Middle frontal gyrus (tissue), 1 donor: ENCODE results near the gene SERP2.

Source experiments
- DNase-seq: peaks from one replicate; pipeline ENCODE4 v3.0.0-alpha.2; 2015; ENCODE audit warnings: low spot score; ENCODE audit errors: extremely low spot score

SERP2 gene

DNA sequence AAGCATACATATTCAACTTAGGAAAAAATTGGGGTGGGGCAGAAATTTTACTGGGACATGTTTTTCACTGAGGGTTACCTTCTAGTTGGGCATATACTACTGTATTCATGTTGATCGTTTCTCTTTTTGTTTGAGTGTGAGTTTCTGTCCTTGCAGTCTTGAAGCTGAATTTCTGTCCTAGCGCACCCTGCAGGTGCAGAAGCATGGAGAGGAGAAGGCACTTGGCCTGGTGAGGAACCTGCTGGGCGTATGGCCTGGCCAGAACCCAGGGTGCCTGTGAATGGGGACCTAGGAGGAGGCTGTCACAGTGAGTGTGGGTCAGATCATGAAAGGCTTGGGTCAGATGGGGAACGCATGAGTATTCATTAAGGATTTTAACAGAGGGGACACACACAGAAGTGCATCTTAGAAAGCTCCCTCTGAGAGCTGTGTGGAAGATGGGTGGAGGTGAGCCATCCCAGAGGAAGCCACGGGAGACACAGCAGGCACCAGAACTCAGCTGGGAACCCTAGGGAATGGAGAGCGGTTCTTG lies 36.8 kb downstream of the SERP2 start:
- DNase-seq = no peak

DNA sequence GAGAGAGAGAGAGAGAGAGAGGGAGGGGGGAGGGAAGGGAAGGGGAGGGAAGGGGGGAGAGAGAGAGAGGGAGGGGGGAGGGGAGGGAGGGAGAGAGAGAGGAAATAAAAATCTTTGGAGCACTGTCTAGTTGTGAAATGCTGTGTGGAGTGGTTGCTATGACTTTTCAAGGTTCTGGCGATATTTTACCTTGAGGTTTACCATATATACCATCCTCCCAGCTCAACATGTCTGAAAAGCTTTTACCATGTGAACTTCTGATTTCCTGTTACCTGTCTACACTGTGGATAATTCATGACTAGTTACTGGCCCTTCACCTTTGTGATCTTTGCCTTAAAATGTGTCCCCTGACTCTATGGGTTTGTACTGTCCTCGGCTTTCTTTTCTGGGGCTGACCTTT lies 38.2 kb downstream of the SERP2 start:
- no peak for DNase-seq

DNA sequence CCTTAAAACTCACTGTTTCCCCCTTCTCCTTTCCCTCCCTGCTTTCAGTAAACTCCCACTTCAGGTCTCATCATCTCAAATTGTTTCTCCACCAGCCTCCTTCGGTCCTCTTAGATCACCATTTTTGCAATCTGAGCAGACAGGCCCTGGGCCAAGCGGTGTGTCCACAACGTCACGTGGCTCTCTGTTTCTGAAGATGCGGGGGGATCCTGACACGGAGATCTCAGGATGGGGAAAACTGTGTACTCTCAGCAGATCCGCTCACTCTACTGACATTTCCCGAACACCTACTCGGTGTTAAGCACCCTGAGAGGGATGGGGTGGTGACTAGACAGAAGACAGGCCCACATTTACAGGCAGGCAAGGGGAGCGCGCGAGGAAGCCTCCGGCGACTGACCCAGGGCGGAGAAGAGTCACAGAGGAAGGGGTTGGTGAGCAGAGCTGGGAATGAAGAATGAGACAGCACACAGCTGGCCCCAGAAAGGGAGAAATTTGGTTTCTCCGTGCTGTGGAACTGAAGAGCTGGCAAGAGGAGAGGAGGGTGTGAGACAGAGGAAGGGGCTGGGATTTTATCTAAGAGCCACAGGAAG lies 38.8 kb downstream of the SERP2 start:
- no peak for DNase-seq

DNA sequence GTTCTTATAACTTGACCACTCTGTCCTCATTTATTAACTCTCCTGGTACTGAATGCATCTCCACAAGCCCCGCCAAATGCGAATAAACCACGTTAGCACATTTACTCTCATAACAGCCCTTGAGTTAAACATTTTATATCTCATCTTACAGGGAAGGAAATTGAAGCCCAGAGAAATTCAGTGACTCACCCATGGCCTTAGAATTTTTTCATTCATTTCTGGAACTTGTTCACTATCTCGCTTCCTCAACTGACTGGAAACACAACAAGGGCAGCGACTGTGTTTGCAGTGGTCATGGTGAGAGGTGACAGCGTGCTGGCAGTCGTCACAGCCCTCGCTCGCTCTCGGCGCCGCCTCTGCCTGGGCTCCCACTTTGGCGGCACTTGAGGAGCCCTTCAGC lies 39.5 kb downstream of the SERP2 start:
- DNase-seq = no peak

DNA sequence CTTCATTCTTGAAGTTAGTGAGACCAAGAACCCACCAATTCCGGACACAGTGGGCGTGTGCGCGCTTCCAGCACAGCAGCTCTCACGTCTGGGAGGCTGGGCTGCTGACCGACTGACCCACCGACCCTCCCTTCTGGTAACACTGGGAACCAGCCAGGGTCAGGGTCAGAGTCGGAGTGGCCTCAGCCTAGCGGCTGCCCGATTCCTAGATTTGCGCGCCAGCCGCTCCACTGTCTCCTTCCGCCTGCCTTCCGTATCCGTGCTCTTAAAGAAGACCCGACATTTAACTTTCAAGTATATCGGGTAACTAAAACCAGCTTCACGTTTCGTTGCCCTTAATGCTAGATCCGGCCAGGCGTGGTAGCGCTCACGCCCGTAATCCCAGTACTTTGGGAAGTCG lies 41.1 kb downstream of the SERP2 start:
- no peak for DNase-seq

DNA sequence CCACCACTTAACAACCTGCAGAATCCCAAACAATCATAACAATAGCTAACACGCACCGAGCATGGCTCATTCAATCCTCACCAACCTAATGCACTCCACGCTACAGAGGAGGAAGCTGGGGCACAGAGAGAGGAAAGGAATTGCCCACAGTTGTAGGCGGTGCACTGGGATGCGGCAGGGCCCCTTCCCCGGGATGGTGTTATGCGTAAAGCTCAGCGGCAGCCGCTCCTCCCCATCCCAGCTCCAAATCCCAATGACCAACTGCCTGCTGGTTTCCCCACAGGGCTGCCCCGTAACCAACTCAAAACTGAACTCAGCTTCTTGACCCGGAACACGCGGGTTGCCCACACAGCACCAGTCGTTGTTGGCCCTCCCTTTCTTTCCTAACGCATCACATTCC lies 42.2 kb downstream of the SERP2 start:
- no peak for DNase-seq

DNA sequence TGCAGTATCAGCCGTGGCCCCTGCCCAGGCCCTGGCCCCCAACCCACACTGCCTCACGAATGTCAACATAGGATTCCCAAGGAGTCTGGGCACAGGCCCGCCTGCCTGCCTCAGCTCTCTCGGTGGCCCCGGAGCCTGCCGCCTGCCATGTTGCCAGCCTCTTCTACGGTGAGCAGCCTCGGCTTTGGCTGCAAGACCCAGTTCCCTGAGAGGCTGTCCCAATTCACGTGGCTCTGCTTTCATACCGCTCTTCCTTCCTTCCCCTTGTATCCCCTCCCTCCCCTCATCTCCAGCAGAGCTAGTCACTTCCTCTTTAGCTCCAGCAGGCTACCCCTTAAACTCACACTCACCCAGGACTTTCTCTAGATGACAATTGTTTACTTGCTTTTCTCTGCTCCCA lies 42.7 kb downstream of the SERP2 start:
- DNase-seq = no peak

DNA sequence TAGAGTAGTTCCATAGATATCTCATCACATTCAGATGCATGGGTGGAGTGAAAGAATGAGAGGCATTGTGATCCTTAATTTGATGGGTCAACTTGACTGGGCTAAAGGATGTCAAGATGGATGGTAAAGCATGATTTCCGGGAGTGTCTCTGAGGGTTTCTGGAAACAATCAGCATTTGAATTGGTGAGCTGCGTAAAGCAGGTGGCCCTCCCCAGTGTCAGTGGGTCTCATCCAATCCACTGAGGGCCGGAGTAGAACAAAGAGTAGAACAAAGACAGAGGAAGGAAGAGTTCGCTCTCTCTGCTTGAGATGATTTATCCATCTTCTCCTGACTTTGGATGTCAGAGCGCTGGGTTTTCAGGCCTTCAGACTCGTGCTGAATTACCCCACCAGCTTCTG lies 43.1 kb downstream of the SERP2 start:
- no peak for DNase-seq

DNA sequence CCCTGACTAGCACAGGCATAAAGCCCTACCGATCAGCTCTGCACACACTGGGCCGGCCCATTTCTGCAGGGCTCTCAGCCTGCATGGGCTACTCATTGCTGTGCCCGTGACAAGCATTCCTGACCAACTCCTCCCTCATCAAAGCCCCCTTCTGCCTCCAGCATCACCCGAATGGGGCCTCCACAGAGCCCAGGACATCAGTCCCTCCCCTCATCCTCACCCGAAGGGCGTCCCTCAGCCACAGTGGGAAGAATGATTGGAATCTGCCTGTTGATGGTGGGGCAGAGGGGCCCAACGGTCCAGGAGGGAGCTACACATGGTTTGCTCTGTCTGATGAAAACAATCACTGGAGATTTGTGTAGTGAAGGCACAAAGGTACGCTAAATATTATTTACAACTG lies 43.8 kb downstream of the SERP2 start:
- DNase-seq = no peak

DNA sequence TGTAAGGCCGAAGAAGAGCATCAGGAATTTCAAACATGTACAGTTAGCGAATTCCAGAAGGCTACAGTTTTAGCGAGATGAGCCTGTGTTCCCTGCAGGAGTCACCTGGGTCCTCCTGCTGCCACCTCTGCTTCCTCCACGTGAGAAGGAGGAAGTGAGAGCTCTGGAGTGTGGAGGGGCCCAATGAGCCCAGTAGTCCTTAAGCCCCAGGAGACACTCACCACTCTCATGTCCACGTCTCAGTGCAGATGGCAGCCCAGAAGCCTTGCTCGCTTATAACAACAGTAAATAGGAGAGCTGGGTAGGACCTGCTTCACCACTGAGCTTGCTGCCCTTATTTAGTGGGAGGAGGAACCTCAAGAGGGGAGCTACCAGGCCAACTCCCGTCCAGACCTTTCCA lies 44.3 kb downstream of the SERP2 start:
- no peak for DNase-seq

DNA sequence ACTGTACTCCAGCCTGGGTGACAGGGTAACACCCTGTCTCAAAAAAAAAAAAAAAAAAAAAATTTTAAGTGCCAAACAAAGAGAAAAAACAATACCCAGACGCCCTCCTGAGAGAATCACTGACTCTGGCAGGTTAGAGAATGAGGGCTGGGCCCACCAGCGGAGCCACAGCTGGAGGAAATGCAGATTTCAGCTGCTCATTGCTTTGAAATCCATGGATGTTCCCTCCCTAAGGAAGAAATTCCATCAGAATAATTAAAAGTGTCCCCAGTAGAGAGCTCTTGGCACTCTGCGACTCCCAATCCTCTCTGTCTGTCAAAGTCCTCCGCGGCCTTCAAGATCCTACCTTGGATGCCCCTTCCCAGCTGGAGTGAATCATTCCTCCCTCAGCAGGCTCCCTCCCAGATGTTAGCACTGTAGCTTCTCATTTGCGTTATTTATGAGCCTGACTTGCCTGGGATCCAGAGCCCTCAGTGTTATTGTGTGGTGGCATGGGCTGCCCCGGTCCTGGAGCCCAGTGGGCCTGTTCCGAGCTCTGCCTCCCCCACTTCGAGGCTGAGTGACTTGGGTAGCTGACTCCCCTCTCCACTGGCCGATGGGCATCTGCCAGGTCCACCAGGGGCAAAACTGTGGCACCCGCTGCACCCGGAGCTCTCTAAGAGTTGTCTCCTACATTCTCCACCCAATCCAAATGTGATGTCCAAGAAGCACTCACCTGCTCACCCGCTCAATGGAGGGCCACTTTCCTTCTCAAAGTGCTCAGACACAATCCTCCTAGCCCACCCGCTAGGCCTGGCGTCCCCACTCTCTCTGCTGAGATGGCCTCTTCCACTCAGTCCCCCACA lies 47.0 kb downstream of the SERP2 start:
- DNase-seq = no peak

DNA sequence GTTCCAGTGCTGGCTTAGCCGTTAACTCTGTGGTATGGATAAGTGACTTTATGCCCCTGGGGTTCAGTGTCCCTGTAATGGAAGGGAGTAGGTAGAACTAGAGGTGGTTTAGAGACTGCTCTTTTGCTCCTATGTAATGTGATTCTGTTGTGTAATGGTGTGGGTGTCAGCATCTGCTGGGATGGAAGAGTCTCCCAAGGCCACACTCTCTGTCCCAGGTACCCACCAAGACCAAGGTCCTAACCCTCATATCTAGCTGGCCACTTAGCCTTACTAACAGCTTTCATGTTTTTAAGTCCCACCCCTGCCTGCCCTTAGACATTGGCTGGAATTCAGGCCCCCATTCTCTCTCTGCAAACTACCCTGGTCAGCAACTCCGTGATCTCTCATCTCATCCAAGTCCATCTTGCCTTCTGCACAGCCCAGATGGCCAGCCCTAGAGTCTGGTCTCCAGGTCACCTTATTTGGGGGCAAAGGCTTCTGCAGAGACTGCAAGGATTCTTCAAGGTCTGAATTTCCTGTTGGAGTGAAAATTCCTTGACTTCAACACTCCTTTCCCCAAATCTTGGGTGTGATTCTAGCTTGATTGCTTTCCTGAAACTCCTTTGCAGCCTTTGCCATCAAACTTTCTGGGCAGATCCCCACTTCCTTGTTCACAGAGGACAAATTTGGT lies 48.4 kb downstream of the SERP2 start:
- no peak for DNase-seq

DNA sequence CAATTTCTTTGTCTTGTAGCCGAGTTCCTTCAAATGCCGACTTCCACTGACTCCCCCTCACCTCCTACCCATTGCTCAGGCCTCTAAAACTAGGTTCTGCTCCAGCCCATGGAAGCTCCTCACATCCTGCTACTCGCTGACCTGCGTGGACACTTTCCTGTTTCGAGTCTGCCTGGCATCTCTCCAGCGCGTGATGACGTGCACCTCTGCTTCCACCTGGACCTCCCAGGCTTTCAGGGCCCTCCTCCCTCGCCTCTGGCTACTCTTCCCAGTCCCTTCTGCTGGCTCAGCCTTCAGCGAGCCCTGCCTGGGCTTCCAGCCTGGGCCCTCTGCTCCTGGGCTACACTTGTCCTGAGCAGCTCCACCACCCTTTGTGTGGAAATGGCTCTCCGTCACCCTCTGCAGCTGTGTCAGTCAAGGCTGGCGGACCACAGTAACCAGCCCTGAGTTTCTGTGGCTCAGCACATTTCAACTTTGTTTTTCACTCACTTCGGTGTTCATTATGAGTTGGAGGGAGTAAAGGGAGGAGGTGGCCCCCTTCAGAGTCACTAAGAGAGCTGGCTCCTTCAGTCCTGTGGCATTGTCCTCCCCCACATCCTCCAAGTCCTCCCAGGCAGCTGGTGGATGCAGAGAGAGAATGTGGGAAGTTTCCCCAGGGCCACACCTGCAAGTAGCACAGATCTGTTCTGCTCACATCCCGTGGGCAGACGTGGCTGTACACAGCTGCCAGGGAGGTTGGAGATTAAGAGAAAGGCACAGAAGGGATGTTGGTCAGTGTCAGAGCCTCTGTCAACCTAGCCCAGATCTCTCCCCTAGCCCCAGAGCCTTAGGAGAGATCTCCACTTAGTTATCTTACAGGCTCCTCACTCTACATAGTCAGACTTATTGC lies 49.4 kb downstream of the SERP2 start:
- DNase-seq = no peak

DNA sequence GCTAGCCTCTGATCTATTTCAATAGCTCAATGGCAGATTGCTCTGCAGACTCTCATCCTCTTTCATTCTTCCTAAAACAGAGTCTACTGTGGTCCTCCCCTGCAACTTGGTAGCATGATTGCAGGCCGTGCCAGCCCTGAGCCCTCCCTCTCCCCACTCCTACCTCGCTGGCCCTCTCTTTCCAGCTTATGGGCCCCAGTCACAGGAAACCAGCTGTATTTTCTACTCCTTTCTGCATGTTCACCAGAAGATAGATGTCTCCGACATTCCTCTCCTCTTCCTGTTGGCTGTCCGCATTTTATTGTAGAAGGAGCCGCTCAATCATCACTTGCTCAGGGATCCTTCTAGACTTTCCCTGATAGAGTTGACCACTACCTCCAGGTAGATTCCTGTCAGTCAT lies 50.2 kb downstream of the SERP2 start:
- no peak for DNase-seq

DNA sequence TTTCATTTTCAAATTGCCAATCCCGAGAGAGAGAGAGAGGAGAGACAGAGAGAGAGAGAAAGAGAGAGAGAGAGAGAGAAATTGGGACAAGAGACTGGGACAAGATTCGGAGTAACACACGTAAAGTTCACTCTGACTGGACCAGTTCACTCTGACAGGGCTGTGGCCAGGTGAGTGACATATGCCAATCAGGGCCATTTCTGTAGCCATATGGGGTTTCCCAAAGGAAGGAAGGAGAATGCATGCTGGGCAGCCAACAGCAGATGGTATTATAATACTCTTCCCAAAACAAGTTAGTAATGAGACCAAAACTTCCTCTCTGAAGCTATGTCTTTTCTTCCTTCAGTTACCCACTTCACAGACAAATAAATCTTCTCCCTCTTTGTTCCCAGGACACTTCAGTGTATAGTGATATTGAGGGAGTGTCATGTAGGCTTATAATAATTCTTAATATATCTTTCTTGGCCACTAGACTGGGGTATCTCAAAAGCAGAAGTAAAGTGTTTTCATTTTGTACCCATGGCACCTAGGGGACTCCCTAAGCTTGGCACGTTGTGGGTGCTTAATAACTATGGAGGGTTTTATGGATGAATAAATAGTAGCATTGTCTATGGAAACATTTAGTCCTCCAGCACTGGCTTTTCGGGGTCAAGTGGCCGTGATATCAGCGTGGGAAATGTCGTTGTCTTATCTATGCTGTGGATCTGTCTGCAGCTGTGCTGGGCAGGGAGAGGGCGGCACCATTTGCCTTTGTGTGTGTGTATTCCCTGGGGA lies 51.6 kb downstream of the SERP2 start:
- no peak for DNase-seq

DNA sequence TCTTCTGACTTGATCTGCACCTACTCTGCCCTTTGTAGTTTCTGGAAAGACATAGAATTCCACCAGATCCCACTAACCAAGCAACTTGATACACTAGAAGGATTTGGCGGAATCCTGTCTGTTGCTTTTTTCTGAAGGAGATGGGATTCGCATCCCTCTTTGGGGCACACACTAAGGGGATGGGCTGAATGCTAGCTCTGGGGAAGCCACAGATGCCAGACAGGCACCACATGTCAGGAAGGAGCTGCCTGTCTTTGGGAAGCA lies 52.1 kb downstream of the SERP2 start:
- DNase-seq = no peak

DNA sequence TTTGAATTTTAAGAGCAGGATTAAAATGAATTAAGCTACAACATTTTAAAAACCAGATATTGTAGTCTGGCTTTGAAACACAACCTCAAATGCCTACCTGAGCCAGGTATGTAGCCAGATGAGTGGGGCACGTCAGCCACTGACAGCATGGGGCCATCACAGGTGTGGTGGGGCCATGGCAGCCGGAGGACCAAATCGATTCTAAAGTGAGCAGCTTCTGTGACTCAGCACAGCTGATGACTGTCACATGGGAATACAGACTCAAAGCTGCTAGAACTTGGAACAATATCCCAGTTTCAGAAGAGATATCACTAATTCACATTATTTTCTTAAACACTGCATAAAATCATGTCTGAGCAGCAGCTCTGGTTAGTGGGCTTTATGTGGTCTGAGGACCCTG lies 52.8 kb downstream of the SERP2 start:
- DNase-seq = no peak

DNA sequence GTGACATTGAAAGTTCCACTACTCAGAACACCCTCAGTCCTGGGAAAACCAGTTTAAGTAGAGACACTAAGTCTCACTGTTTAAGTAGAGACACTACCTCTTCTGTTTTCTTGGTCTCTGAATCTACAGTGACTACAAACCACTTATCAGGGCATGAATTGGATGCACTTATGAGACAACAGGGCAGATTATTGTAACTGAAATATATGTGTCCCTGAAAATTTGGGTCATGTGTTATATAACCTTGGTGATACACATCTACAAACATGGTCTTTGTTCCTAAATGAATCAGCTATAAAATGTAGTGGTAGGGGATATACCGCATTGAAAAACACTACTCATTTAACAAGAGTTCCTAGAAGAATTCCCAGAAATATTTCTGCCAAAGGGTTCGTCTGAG lies 55.7 kb downstream of the SERP2 start:
- no peak for DNase-seq

DNA sequence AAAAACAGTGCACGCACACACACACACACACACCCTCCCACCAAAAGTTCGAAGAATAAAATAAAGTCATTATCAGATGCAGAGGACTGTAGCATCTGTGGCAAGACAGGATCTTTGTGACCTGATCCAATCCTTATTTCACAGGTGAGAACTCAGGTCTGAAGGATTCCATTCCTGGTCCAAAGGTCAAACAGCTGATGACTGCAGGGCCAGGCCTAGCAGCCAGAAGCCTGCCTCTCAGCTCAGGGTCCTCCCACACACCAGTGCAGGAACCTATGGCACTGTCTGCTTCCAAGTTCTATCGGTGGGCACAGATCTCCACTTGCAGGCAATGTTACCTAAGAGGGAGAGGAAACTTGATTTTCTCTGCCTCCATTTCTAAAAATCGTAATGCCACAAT lies 57.5 kb downstream of the SERP2 start:
- no peak for DNase-seq

DNA sequence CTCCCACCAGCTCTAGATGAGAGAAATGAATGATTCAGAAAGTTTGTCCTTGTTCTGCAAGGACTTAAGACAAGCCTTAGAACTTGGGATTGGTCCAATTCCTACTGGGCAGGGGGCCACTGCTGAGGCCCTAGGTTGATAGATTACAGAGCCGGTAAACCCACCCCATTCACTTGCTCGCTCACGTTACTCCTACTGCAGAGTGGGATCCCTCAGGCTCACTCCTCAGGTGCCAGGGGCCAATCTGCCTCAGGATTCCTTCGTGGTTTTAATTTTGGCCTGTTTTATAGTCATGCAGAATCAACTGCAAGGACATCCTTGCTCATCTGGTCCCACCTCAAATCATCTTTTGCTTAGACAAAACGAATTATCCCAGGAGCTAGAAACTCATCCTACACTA lies 59.0 kb downstream of the SERP2 start:
- no peak for DNase-seq
